Right lobe of liver (tissue), 4 donors: ENCODE measurements around the gene CMYA5.

ENCODE experiments used
- POLR2A ChIP-seq: fragments of 450-650 bp; IDR thresholded peaks from one replicate; pipeline ENCODE4 v1.6.1; 2017; ENCODE audit warnings: antibody characterized with exemption, mild to moderate bottlenecking
- TF ChIP-seq, protein P1 (sequence below), 4 donors: fragments of 200-600 bp in 3 of 4; fragments of 450-650 bp in 1 of 4; IDR thresholded peaks; one replicate each; pipeline versions ENCODE4 v1.5.1 to v1.8.0; 2016 to 2022; ENCODE audit warnings: antibody characterized with exemption in 4 of 4, mild to moderate bottlenecking in 2 of 4
- donor health status: DM: no; HTN: no; CAD: no.
- donor health status: DM: no; HTN: no; CAD: no.
- donor health status: DM: no; HTN: yes; CAD: no.

DNA sequence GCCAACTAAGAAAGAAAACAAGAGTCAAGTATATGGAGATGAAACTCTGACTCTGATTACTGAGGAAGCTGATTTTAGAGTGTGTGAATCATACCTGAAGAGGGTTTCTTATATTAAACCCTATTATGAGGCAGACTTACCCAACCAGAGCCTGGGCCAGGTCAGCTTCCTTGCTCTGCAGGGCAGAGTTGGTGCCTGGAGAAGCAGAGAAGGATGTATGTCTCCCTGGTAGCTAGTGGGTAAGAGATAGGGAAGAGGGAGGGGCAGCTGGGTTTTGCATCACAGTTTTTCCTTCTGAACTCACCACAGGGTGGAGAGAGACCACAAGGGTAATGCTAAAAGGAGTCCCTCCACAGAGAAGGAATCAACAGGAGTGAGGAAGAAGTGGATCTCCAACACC is 104.1 kb downstream of the CMYA5 start:
- TF ChIP-seq, protein P1, sequence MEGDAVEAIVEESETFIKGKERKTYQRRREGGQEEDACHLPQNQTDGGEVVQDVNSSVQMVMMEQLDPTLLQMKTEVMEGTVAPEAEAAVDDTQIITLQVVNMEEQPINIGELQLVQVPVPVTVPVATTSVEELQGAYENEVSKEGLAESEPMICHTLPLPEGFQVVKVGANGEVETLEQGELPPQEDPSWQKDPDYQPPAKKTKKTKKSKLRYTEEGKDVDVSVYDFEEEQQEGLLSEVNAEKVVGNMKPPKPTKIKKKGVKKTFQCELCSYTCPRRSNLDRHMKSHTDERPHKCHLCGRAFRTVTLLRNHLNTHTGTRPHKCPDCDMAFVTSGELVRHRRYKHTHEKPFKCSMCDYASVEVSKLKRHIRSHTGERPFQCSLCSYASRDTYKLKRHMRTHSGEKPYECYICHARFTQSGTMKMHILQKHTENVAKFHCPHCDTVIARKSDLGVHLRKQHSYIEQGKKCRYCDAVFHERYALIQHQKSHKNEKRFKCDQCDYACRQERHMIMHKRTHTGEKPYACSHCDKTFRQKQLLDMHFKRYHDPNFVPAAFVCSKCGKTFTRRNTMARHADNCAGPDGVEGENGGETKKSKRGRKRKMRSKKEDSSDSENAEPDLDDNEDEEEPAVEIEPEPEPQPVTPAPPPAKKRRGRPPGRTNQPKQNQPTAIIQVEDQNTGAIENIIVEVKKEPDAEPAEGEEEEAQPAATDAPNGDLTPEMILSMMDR (IDR thresholded peaks at IDR 0.05) = no peak
- TF ChIP-seq POLR2A = no peak
